ENCODE measurements around the gene WFIKKN2.

GRCh38 chr17:50815400-50815799 is 20.0 kb upstream of the WFIKKN2 start:
- TF ChIP-seq POLR2A (IDR thresholded peaks at IDR 0.05) (no peak), CTCF (IDR thresholded peaks at IDR 0.05) (no peak)

All from uterus (tissue), 2 donors.